G401 (cell line): ENCODE results near the gene ADTRP. TPM values are rescaled to one million over a fixed set of nuclear protein-coding genes. Genes with fewer than 3 reads are reported as not detected.

Source experiments
- DNase-seq: peaks from one replicate; pipeline ENCODE4 v3.0.0-alpha.2; 2015; ENCODE audit warnings: low spot score
- in situ Hi-C: cut with HindIII; loops from 2 replicates; pipeline ENCODE4 v1.10.0; 2016; ENCODE audit warnings: low sequenced_read_pairs, mixed read lengths
- total RNA-seq: library from RNA; depleted of rRNA; stranded (reverse); fragments of >200 nt; shearing (Covaris generic); gene quantifications from 2 replicates; pipeline ENCODE4 v1.2.3, GENCODE V29; 2014

Gene ADTRP
- total RNA-seq, 1 experiment from 2014 or later, result 16.8 TPM

GRCh38 chr6:11736601-11737000 is 42.0 kb downstream of the ADTRP start:
- in situ Hi-C loops, result no loop called here
- DNase-seq, result no peak

DNA sequence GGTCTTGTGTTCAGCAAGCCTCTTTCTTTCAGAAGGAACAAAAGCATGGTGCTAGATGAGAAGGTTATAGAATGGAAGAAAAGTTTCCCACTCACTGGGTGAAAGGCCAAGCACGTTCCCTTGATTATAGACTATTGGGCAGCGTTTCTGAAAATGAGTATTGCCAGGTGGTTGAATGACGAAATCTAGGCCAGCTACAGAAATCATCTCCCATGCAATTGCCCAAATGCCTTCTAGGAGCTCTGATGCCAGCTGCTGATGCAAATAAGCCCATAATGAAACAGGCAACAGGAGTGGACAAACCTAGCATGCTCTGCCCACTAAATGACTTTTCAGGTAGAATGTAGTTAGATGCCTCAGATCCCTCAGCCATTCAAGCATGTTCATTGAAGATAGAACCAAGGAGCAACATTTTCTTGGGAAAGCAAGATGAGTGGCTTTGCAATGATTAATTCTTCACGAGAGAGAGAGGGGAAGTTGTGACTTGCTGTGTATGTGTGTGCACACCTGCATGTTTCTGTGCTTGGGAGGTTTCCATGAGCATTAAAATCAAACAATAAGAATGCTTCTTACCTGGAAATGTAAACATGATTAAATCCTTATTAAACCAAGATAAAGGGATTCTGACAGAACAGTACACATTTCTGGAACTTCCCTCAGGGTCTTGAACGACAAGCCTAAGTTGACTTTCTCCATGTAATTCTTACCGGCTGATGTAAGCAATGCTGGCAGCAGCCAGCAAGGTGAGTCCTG is 43.6 kb downstream of the ADTRP start:
- in situ Hi-C loops, result no loop called here
- DNase-seq, result no peak

- in situ Hi-C loops, result no loop called here
Measured at GRCh38 chr6:11732036-11732631, 46.5 kb downstream of the ADTRP start.

GRCh38 chr6:11731423-11731822 is 47.2 kb downstream of the ADTRP start:
- DNase-seq, result no peak
- in situ Hi-C loops, result no loop called here

More at GRCh38 chr6:11732036-11732631, 46.5 kb downstream of the ADTRP start:
- peak; percentile 1 for DNase-seq

GRCh38 chr6:11730641-11731040 is 48.0 kb downstream of the ADTRP start:
- in situ Hi-C loops, result no loop called here
- DNase-seq, result no peak

DNA sequence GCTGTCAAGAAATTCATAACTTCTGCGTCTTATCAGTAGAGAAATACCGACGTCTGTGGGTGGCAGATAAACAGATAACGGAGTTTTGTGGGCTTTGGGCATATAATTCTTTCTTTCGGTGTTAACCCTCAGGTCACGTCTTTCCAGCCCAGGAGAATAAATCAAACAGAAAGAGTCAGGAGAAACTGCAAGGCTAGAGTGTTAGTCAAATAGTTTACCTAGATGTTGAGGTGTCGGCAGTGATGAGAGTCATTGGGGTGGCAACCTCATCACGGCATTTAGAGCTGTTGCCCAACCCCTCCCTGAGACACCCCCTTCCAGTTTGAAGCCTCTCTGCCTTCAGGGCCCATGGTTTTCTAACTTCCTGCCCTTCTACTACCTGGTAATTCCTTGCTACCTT is 49.5 kb downstream of the ADTRP start:
- DNase-seq, result no peak
- in situ Hi-C loops, result no loop called here

- in situ Hi-C loops, result no loop called here
- no peak for DNase-seq
Measured at GRCh38 chr6:11727998-11728961, 50.3 kb downstream of the ADTRP start.

DNA sequence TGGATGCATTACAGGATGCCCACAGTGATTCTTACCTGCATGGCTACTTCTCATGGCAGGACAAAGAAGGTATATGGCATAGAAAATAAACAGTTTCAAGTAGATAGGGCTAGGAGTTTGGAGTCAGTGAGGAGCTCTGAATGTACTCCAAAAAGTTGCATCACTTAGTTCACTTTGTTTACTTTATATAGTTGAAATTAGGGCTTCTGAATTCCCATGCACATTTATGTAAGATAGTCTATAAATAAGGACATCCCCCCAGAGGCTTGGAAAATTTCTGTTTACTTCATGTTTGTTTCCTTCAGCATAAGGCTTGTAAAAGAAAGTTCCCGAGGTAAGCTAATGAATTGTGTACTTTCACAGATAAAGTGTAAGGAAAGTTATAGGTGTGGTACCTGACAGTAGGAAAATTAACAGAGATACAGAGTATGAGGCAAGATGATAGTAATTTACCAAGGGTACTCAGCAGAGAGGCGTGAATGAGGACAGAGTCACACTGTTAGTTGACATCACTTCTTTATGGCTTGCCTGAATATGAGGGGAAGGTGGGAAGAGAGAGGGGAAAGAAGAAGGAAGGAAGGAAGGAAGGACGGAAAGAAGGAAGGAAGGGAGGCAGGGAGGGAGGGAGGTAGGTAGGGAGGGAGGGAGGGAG is 51.1 kb downstream of the ADTRP start:
- in situ Hi-C loops, result no loop called here
- DNase-seq, result no peak

GRCh38 chr6:11724286-11724685 is 54.3 kb downstream of the ADTRP start:
- DNase-seq, result no peak
- in situ Hi-C loops, result no loop called here

- in situ Hi-C loops, result no loop called here
- no peak for DNase-seq
Measured at GRCh38 chr6:11722805-11723631, 55.6 kb downstream of the ADTRP start.

GRCh38 chr6:11722220-11722619 is 56.4 kb downstream of the ADTRP start:
- DNase-seq, result no peak
- in situ Hi-C loops, result no loop called here

GRCh38 chr6:11718463-11718862 is 60.1 kb downstream of the ADTRP start:
- no peak for DNase-seq
- in situ Hi-C loops, result no loop called here

GRCh38 chr6:11718031-11718430 is 60.6 kb downstream of the ADTRP start:
- no peak for DNase-seq
- in situ Hi-C loops, result no loop called here

- in situ Hi-C loops, result no loop called here
- no peak for DNase-seq
Measured at GRCh38 chr6:11714798-11715285, 63.8 kb downstream of the ADTRP start.

DNA sequence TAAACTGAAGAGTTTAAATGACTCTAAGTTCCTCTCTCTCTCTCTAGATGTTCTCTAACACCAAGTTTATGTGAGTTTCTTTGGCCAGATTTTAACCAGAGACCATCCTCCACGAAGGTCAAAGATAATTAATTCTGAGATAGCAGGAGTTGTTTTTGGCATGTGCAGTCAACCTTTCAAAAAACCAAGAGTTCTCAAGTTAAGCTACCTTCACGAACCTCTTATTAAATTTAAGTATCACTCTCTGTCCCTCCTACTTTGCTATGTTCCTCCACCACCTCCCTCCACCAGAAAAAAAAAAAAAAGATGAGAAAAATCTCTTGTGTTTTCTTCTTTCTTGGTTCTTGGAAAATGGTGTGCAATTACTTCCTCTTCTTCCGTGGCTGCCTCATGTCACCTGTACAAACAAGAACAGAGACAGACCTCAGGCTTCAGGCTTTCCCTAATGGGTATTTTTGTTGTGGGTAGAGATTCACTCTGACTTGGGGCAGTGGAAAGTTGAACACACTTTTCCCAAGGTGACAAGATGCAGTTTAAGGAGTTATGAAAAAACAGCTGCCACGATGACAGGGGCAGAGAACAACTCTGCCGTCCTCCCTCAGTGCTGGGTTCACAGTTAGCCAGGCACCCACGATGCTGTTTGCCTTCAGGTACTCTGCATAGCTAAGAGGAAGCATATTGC is 64.3 kb downstream of the ADTRP start:
- in situ Hi-C loops, result no loop called here
- DNase-seq, result no peak

GRCh38 chr6:11712760-11713159 is 65.8 kb downstream of the ADTRP start:
- no peak for DNase-seq
- in situ Hi-C loops, result no loop called here

DNA sequence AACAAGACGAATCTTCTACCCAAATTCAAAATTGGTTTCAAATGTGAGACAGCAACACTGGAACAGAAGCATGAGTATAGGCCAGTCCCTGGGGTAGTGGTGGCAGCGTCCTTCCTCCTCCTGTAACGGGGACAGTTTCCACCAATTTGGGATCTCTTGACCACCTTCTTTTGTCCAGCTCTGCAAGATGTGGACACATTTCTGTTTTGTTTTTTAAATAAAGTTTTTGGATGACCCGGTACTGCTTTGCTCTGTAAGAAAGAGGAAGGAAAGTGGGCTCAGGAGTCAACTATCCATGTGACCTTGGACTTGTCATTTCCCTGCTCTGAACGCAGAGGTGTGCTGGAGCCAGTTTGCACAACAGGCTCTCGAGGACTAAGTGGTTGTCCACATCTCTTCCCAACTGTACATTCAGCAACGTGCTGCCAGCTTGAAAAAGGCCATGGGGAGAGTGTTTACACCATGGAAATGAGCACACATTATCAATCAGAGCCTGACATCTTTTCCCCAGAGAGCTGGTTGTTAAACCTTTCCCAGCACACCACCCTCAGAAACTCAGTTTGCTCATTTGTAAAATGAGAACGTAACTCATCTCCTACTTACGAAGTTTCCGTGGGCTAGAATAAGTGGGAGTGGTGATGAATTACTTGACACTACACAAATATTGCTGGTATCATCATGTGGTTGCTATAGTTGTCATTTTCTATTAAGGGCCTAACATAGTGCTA is 66.5 kb downstream of the ADTRP start:
- in situ Hi-C loops, result no loop called here

More for the DNA sequence above, 66.5 kb downstream of the ADTRP start:
- DNase-seq, result no peak
